ENCODE data around the gene DSCAML1. TPM values are rescaled to one million over a fixed set of nuclear protein-coding genes. Genes with fewer than 3 reads are reported as not detected.

The DSCAML1 gene
- total RNA-seq, 2 donors from 2014 or later, result 0.21 to 0.92 TPM

DNA sequence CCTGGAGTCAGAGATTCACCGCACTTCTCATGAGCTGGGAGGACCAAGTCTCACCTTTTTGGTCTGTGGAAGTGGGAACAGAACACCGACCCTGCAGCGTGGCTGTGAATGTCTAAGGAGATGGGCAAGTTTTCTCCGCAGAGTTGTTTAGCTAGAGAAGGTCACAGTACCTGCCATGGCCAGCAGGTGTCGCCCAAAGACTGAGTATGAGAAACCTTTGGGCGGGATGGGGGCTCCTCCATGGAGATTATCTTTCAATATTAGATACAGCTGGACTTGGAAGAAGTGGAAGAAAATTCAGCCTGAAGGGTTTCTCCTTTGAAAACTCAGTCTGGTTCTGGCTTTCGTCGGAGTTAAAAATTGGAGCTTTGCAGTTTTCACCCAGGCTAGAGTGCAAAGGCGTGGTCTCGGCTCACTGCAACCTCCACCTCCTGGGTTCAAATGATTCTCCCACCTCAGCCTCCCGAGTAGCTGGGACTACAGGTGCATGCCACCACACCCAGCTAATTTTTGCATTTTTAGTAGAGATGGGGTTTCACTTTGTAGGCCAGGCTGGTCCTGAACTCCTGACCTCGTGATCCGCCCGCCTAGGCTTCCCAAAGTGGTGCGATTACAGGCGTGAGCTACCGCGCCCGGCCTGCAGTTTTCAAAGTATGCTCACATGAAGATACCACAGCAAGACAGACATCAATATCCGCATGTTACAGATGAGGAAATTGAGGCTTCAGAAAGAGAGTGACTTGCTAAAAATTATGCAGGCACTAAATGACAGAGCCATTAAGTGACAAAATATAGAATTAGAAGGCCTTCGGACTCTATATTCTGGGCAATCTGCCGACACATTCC, 10.7 kb upstream of the DSCAML1 start:
- DNase-seq (peak; percentile 60 to 75 (median 60)), ATAC-seq (peak; percentile 82)
- H3K36me3 Mint-ChIP-seq (ENCODE audit: low read depth), result peaks cover 2% of the 10 kb centered on the region
- no peaks in the 10 kb centered on the region for H3K9me3 ChIP-seq (ENCODE audit: control insufficient read depth, low read length, poor library complexity, severe bottlenecking)
- peaks cover 14% of the 10 kb centered on the region for H3K4me1 Mint-ChIP-seq
- H3K27me3 Mint-ChIP-seq, result peaks cover 4% of the 10 kb centered on the region
- H3K27ac Mint-ChIP-seq, result no peak overlapping the region
- H3K4me3 Mint-ChIP-seq, result no peak overlapping the region

DNA sequence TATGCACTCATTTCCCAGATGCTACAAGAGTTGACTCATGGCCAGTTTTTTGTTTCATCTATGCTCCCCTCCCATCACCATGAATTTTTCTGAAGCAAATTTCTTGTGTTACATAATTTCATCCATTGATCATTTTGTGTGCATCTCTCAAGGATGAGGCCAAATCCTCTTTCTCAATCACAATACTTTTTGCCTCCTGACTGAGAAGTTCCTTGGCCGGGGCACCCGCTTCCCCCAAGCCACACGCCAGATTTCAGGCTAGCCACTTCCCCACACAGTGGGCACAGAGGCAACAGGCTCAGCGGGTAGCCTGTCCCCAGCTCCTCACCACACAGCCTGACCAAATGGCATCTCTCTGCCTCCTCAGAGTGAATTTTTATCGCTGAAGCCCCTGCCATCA, 9.8 kb upstream of the DSCAML1 start:
- no peak overlapping the region for H3K4me3 Mint-ChIP-seq
- H3K36me3 Mint-ChIP-seq (ENCODE audit: low read depth), result peaks cover 2% of the 10 kb centered on the region
- ATAC-seq (no peak), DNase-seq (no peak)
- H3K27me3 Mint-ChIP-seq, result peaks cover 4% of the 10 kb centered on the region
- no peak overlapping the region for H3K27ac Mint-ChIP-seq
- H3K9me3 ChIP-seq (ENCODE audit: control insufficient read depth, low read length, poor library complexity, severe bottlenecking), result no peaks in the 10 kb centered on the region
- H3K4me1 Mint-ChIP-seq, result peaks cover 13% of the 10 kb centered on the region

- H3K9me3 ChIP-seq (ENCODE audit: control insufficient read depth, low read length, poor library complexity, severe bottlenecking), result no peaks in the 10 kb centered on the region
- H3K36me3 Mint-ChIP-seq (ENCODE audit: low read depth), result peaks cover 2% of the 10 kb centered on the region
- ATAC-seq, result no peak
- DNase-seq, result no peak
- H3K4me3 Mint-ChIP-seq, result no peak overlapping the region
- H3K4me1 Mint-ChIP-seq, result peaks cover 9% of the 10 kb centered on the region
- no peak overlapping the region for H3K27ac Mint-ChIP-seq
- peaks cover 4% of the 10 kb centered on the region for H3K27me3 Mint-ChIP-seq
Observed at GRCh38 chr11:117805045-117805444, 8.0 kb upstream of the DSCAML1 start.

DNA sequence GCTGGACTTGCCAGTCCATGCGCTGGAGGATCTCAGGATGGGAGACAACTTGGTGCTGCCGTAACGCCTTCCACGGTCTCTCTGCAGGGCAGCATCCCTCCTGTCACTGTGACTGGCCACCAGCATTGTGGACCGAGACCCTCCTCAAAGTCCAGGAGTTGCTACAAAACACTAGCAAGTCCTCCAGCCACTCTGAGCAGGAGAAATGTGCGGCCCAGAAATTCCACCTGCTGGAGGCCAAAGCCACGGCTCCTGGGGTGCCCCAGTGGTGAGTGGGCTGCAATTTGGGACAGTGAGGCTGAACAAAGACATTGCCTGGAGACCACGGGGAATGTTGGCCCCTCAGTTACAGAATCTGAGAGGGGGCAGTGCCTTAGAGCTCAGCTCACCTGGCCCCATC, 6.9 kb upstream of the DSCAML1 start:
- H3K27me3 Mint-ChIP-seq, result peaks cover 12% of the 10 kb centered on the region
- no peak overlapping the region for H3K4me3 Mint-ChIP-seq
- no peak for ATAC-seq
- DNase-seq, result no peak
- H3K36me3 Mint-ChIP-seq (ENCODE audit: low read depth), result no peaks in the 10 kb centered on the region
- H3K9me3 ChIP-seq (ENCODE audit: control insufficient read depth, low read length, poor library complexity, severe bottlenecking), result no peaks in the 10 kb centered on the region
- H3K4me1 Mint-ChIP-seq, result peaks cover 1% of the 10 kb centered on the region
- no peak overlapping the region for H3K27ac Mint-ChIP-seq

DNA sequence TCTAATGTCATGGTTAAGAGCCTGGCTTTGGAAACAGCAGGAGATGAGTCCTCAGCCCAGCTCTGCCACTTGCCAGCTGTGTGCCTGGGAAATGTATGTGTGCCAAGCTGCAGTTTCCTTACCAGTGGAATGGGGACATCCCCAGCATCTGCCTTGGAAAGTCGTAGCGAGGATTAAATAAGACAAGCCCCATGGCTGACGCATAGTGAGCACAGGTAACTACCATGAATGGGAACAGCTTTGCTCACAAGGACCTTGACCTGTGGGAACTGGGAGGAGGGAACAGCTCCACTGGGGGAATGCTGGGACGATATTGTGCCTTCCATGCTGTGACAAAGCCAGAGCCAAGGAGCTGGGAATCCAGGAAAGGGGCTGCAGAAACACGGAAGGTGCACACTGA, 2.6 kb upstream of the DSCAML1 start:
- DNase-seq (no peak), ATAC-seq (no peak)
- H3K27me3 Mint-ChIP-seq, result peaks cover 38% of the 10 kb centered on the region
- no peak overlapping the region for H3K4me3 Mint-ChIP-seq
- no peak overlapping the region for H3K27ac Mint-ChIP-seq
- H3K9me3 ChIP-seq (ENCODE audit: control insufficient read depth, low read length, poor library complexity, severe bottlenecking), result no peaks in the 10 kb centered on the region
- H3K4me1 Mint-ChIP-seq, result peaks cover 10% of the 10 kb centered on the region
- peaks cover 3% of the 10 kb centered on the region for H3K36me3 Mint-ChIP-seq (ENCODE audit: low read depth)

GRCh38 chr11:117796456-117796871, 552 bp downstream of the DSCAML1 start:
- no peaks in the 10 kb centered on the region for H3K9me3 ChIP-seq (ENCODE audit: control insufficient read depth, low read length, poor library complexity, severe bottlenecking)
- Mint-ChIP-seq H3K27ac (no peak overlapping the region), H3K4me1 (peaks cover 10% of the 10 kb centered on the region), H3K27me3 (peaks cover 68% of the 10 kb centered on the region), H3K36me3 (ENCODE audit: low read depth) (peaks cover 3% of the 10 kb centered on the region), H3K4me3 (peak overlapping the region; percentile 77)
- ATAC-seq (no peak), DNase-seq (no peak)

DNA sequence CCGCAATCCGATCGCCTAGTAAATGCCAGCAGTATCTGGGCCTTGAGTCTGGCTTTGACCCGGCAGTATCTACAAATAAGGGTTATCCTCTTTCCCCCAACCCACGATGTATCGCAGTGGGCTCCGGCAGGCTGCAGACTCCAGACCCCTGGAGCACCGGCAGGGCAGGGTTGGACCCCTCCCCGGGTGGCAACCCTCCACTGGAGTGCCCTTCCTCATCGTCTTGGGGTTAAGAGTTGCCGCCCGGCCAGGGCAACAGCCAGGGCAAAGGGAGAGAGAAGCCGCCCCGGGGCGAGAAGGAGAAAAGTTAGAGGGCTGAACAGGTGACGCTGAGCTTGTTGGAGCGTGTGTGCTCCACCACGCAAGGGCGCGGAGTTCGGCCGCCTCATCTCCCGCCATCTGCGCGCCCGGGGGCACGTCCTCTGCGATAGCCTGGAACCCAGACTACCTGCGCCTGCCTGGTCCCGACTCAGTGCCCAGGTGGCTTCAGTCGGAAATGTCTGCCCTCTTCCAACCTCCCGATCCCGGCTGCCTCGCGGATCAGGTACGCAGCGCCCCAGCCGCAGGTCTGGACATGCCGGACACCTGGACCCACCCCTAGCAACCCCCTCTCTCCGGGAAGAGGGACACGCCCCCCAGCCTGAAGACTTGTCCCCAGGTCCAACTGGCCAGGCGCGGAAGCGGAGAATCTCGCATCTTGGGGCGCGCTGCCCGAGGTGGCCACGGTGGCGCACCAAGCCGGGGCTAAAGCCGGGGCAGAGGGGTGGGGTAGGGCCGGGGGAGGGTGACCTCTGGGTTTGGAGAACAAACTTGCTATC, 1.2 kb downstream of the DSCAML1 start:
- Mint-ChIP-seq H3K4me1 (peaks cover 10% of the 10 kb centered on the region), H3K4me3 (peak overlapping the region; percentile 77), H3K36me3 (ENCODE audit: low read depth) (peaks cover 3% of the 10 kb centered on the region), H3K27ac (no peak overlapping the region), H3K27me3 (peaks cover 75% of the 10 kb centered on the region)
- ATAC-seq (no peak), DNase-seq (no peak)
- no peaks in the 10 kb centered on the region for H3K9me3 ChIP-seq (ENCODE audit: control insufficient read depth, low read length, poor library complexity, severe bottlenecking)

GRCh38 chr11:117794772-117795629, 2.0 kb downstream of the DSCAML1 start:
- DNase-seq, result no peak
- Mint-ChIP-seq H3K36me3 (ENCODE audit: low read depth) (peaks cover 3% of the 10 kb centered on the region), H3K4me3 (peak overlapping the region; percentile 55), H3K4me1 (peaks cover 10% of the 10 kb centered on the region), H3K27me3 (peaks cover 83% of the 10 kb centered on the region), H3K27ac (no peak overlapping the region)
- H3K9me3 ChIP-seq (ENCODE audit: control insufficient read depth, low read length, poor library complexity, severe bottlenecking), result no peaks in the 10 kb centered on the region
- no peak for ATAC-seq

GRCh38 chr11:117794135-117794534, 2.9 kb downstream of the DSCAML1 start:
- ATAC-seq, result no peak
- no peaks in the 10 kb centered on the region for H3K9me3 ChIP-seq (ENCODE audit: control insufficient read depth, low read length, poor library complexity, severe bottlenecking)
- Mint-ChIP-seq H3K36me3 (ENCODE audit: low read depth) (peaks cover 3% of the 10 kb centered on the region), H3K4me1 (peaks cover 10% of the 10 kb centered on the region), H3K27me3 (peaks cover 83% of the 10 kb centered on the region), H3K27ac (no peak overlapping the region), H3K4me3 (no peak overlapping the region)
- no peak for DNase-seq

- peaks cover 3% of the 10 kb centered on the region for H3K36me3 Mint-ChIP-seq (ENCODE audit: low read depth)
- peaks cover 10% of the 10 kb centered on the region for H3K4me1 Mint-ChIP-seq
- no peak overlapping the region for H3K27ac Mint-ChIP-seq
- ATAC-seq, result no peak
- H3K4me3 Mint-ChIP-seq, result no peak overlapping the region
- H3K27me3 Mint-ChIP-seq, result peaks cover 83% of the 10 kb centered on the region
- no peaks in the 10 kb centered on the region for H3K9me3 ChIP-seq (ENCODE audit: control insufficient read depth, low read length, poor library complexity, severe bottlenecking)
- DNase-seq, result no peak
Observed at GRCh38 chr11:117793583-117793982, 3.4 kb downstream of the DSCAML1 start.

DNA sequence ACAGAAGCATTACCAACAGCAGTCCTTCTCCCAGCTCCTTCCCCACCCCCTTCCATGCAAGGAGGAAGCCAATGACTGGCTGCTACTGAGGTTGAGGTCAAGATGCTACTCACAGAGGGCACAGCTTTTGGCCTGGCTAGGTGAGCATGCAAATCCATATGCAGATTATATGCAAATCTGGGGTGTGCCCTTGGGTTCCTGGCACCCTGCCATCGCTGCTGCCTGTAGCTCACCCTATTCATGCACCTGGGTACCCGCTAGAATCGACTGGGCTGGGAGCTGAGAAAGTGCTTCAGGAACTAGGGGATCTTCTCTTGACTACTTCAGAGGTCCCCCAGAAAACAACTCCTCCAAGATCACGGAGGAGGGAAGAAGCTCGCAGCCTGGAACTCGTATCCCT, 4.0 kb downstream of the DSCAML1 start:
- H3K27ac Mint-ChIP-seq, result no peak overlapping the region
- H3K27me3 Mint-ChIP-seq, result peaks cover 87% of the 10 kb centered on the region
- ATAC-seq, result no peak
- no peak overlapping the region for H3K4me3 Mint-ChIP-seq
- H3K9me3 ChIP-seq (ENCODE audit: control insufficient read depth, low read length, poor library complexity, severe bottlenecking), result no peaks in the 10 kb centered on the region
- no peak for DNase-seq
- H3K36me3 Mint-ChIP-seq (ENCODE audit: low read depth), result peaks cover 3% of the 10 kb centered on the region
- H3K4me1 Mint-ChIP-seq, result peaks cover 10% of the 10 kb centered on the region

DNA sequence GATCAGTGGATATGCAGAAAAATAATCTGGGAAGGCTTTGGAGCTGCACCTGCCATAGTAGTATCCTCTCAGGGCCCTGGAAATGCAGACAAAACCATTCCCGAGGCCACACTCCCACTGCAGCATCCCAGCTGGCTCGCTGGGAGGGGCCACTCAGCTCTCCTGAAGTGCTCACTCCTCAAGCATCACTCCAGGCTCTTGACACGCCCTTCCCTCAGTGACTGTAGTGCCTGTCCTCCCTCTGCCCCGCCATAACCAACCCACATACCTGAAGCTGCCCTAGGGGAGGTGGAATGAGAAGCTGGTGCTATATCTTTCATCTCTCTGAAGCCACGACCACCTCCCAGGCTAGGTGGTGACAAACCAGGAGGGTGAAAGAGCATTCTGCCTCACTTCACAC, 4.8 kb downstream of the DSCAML1 start:
- H3K27ac Mint-ChIP-seq, result no peak overlapping the region
- ATAC-seq (no peak), DNase-seq (no peak)
- H3K4me1 Mint-ChIP-seq, result peaks cover 6% of the 10 kb centered on the region
- no peaks in the 10 kb centered on the region for H3K36me3 Mint-ChIP-seq (ENCODE audit: low read depth)
- peaks cover 88% of the 10 kb centered on the region for H3K27me3 Mint-ChIP-seq
- no peaks in the 10 kb centered on the region for H3K9me3 ChIP-seq (ENCODE audit: control insufficient read depth, low read length, poor library complexity, severe bottlenecking)
- no peak overlapping the region for H3K4me3 Mint-ChIP-seq

GRCh38 chr11:117790279-117790678, 6.7 kb downstream of the DSCAML1 start:
- H3K4me1 Mint-ChIP-seq, result peaks cover 3% of the 10 kb centered on the region
- H3K9me3 ChIP-seq (ENCODE audit: control insufficient read depth, low read length, poor library complexity, severe bottlenecking), result no peaks in the 10 kb centered on the region
- H3K36me3 Mint-ChIP-seq (ENCODE audit: low read depth), result no peaks in the 10 kb centered on the region
- ATAC-seq, result no peak
- no peak overlapping the region for H3K27ac Mint-ChIP-seq
- DNase-seq, result no peak
- H3K4me3 Mint-ChIP-seq, result no peak overlapping the region
- peaks cover 99% of the 10 kb centered on the region for H3K27me3 Mint-ChIP-seq

All from T-helper 17 cell (primary cell).